Activated CD8-positive, alpha-beta memory T cell treated with anti-CD3 and anti-CD28 coated beads for 4 hours (primary cell): ENCODE measurements around the gene MXD3.
"Not testable (repeated sequence)": the region's sequence is repeated elsewhere in the genome, so short reads cannot be mapped to it uniquely, and the experiment has no call there.

ENCODE experiments used
- DNase-seq, 2 donors: peaks; one replicate each; pipeline ENCODE4 v3.0.0-alpha.2; 2020; ENCODE audit warnings: low read depth in 2 of 2

Gene MXD3

GRCh38 chr5:177311723-177312648, at the start of gene MXD3:
Gene MXD3 (minus strand): TSS chr5:177311898. CDS start chr5:177311830, 68 bp downstream.
- DNase-seq, result peak; percentile 89 to 91

DNA sequence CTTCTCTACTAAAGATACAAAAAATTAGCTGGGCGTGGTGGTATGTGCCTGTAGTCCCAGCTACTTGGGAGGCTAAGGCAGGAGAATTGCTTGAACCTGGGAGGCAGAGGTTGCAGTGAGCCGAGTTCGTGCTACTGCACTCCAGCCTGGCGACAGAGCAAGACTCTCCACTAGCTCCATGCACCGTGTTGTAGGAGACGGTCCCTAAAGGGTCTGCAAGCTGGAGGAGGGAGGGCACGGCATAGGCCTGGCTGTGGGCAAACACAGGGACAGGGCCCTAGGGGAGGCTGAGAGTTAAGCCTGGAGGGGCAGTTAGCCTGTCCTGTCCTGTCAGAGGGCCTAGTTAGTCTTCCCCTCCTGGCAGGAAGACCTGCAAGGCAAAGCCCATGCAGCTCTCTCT, 49.0 kb upstream of the MXD3 start:
- not testable (repeated sequence) for DNase-seq

DNA sequence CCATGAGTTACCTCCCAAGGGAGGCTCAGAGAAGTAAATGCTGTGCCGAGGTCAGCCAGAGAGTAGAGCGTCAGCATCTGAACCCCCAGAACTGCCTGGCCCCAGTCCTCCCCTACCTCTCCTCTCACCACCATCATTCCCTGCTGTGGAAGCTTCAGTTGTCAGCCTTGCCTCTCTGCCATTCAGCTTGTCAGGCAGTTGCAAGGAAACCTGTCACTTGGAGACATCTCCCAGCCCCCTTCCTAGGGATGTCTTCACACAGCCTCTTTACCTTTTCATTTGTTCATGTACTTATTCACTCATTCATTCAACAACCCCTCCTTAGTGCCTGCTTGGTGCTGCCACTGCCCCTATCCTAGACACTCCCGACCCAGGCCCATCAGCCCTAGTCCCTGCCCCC, 48.2 kb upstream of the MXD3 start:
- DNase-seq, result no peak

DNA sequence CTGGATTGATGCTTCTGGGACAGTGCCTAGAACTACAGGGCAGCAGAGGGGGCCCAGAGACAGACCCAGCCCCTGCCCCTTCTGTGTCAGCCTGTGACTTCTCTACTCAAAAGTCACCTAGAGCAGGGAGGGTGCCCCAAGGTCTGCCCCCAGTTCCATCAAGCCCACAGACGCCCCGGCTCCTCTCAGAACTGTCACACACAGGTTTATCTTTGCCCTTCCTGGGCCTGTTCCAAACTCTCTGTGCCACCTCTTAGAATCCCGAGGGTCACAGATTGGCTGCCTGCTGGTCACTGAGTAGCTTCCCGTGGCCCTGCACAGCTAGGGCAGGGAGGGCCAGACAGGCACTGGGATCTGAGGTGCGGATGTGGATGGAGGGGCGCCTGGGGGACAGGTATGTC, 47.8 kb upstream of the MXD3 start:
- no peak for DNase-seq

DNA sequence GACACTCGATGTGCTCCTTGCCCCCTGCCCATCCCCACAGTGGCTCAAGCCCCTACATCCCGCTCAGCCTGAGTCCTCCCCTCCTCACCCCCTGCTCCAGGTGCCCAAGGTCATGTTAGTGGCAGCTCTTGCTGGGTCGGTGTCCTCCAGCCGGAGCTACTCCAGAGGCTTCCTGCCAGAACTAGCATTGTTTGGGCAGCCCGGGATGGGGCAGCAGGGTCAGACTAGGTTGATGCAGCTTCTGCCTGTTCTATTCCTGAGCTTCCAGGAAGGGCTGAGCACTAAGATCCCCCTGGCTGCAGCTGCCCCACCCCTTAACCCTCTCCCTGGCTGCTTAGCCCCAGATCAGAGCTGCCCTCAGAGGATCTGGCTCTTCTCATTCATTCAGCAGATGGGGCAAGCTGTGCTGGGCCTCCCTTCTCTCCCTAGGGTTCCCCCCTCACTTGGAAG, 46.7 kb upstream of the MXD3 start:
- DNase-seq, result no peak

DNA sequence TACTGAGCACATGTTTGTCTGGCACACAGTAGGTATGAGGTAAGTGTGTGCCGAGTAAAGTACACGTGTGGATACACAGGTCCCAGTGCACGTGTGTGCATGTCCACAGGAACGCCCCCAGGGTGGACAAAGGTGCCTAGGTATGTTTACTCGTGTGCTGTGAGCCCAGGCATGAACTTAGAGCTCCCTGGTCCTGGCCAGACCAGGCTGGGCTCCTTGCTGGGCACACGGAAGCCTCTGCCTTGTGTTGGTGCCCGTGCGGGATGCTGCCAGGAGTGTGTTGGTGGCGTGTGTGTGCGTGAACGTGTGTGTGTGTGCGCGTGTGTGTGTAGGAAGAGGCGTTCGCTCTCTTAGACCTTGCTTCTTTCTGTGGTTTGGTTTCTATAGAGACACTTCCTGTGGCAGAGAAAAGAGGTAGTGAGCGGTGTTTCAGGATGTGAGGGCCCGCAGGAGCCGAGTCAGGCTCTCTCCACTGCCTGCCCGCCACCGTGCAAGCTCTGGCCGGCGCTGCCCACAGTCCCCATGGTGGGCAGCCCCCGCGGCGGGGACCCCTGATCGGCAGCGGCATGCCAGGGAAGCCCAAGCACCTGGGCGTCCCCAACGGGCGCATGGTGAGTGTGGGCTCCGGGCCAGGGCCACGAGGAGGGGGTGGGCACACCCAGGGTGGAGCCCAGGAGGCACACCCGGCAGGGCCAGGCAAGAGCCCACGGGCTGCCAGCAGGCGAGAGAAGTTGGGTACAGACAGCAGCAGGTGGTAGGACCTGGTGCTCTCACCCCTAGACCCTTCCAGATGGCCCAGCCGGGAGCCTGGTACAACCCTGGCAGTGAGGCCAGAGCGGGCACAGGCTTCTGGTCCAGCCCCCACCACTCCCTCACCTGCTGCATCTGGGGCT, 46.0 kb upstream of the MXD3 start, which contains the start of gene RGS14:
Gene RGS14, plus strand, starts transcription at position 466 of the 893 bp plus-strand sequence. Its CDS starts 101 bp downstream, at position 567.
- peak; percentile 41 to 44 for DNase-seq

- DNase-seq, result no peak
These were observed 45.4 kb upstream of the MXD3 start for GRCh38 chr5:177357146-177357458.

DNA sequence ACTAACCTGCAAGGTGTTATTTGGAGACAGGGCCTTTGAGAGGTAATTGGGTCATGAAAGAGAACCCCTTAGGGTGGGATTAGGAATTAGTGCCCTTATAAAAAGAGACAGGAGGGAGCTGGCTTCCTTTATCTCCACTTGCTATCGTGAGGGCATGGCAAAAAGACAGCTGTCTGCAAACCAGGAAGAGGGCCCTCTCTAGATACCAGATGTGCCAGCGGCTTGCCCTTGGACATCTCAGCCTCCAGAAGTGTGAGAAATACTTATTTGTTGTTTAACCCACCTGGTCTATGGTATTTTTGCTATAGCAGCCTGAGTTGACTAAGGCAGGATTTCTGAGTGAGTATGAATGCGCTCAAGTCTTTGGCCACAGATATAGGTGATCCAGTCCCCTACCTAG, 45.0 kb upstream of the MXD3 start:
- DNase-seq, result no peak

GRCh38 chr5:177355868-177356168, 44.1 kb upstream of the MXD3 start:
- no peak for DNase-seq

DNA sequence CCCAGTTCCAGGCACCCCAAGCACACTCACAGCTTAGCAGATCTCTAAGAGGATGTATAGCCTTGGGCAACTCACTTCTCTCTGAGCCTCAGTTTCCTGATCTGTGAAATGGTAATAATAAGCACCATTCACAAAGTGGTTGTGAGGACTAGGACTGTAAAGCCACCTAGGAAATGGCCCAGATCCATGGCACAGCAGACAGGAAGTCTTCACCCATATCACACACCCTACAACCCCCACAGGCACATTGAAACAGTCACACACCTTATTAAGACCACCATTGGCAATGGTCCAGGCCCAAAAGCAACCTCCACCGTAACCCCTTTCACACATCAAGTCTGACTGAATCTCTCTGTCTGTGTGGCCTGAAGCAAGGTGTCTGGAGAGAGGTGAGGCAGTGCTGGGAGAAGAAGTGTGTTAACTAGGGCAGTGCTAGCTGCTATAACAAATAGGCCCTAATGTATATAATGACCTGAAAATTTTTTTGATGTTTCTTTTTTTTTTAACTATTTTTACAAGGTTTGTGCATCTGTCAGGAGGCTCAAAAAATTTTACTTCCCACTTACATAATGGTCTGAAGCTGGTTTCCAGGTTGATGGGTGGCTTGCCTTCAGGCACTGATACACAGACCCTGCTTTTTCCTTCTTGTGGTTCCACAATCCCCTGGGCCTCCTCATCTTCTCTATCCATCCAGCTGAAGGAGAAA, 43.6 kb upstream of the MXD3 start:
- no peak for DNase-seq

DNA sequence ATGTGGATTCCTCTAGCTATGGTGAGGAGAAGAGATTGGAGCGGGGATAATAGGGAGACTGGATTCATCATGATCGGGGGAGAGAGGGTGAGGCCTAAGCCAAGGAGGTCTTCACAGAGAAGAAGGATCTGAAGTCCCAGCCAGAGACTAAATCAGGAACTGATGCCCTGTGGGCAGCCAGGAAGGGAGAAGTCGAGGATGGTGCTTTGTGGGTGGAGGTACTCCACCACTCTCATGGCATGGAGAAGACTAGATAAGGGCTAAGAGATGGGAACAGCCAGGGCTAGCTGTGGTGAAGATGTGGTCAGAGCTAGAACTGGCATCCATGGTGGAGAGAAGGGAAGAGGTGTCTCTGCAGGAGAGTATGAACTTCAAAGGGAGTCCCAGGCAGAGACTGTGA, 43.0 kb upstream of the MXD3 start:
- no peak for DNase-seq

GRCh38 chr5:177354256-177354655, 42.6 kb upstream of the MXD3 start:
- no peak for DNase-seq

DNA sequence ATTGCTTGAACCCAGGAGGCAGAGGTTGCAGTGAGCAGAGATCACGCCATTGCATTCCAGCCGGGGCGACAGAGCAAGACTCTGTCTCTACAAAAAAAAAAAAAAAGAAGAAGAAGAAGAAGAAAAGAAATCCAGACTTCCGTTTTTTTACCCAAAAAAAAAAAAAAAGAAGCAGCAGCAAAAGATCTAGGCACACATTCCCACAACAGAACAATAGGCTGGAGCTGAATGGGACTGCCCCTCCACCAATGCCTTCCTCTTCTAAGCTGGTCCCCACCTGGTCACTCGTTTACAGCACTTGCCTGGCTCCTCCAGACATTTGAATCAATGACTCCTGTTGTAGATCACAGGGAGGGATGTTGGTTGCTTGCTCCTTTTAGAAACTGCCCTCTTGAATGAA, 41.4 kb upstream of the MXD3 start:
- no peak for DNase-seq

DNA sequence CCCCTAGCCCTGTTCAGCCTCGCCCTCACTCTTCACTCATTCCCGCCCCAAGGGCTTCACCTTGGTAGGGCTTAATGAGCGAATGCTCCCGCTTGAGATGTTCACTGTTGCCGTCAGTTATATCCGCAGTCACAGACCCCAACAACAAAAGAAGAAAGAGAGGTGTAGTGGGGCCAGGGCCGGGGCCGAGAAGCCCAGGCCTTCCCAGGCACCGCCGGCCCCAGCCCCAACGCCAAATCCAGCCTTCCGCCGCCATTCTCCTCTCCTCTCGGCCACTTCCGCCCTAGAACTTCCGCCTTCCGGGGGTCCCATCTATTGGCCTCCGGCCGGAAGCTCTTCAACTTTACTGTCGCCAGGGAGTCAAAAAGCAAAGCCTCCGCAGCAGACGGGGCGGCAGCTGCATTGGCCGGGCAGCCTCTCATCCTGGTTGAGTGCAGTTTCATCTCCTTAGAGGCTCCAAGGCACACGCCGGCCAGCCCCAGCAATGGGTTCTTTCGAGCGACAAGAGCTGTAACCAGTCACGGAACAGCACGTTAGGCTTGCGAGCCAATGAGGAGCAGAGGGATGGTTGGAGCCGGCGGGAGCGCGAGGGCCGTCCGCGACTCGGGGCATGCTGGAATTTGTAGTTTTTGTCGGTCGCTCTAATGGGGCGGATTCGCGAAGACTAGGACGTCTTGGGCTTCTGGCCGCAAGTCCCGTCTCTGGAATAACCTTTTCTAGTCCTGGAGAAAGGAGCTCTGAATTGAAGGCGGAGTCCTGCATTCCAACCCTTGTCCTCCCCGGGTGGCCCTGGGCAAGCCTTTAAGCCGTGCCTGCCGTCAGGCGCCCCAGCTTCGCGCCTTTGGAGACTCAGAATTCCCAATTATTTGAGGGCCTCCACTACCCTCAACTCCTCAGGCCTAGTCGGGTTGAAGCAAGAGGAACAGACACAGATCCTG, 40.0 kb upstream of the MXD3 start, which contains the start of gene LMAN2:
Gene LMAN2, minus strand, starts transcription at position 277 of the 938 bp plus-strand sequence. Its CDS starts 21 bp downstream, at position 256.
- peak; percentile 80 to 81 for DNase-seq

DNA sequence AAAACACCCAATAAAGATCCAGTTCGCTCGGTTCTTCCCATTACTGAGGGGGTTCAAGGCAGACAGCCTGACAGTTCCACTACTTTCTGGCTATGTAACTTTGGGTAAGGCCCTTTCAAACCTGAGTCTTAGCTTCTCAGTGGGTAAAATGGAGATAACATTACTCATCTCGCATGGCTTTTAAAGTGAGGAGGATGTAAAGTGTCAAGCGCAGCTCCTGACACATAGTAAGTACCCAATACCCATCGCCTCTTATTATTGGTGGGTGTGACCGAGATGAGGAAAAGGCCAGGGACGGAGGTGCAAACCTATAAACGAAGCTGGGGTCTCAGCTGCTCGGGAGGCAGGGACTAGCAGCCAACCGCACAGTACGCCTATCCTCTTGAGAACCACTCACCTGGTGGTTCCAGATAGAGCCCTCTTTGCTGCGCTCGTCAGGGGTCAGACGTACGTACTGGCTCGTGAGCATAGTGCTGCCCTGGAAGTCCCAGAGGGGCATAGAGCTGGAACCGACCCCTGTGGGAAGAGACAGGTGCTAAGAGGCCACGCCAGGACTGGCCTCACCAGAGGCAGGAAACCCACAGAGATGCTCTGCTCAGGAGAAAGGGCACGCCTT, 39.2 kb upstream of the MXD3 start:
- no peak for DNase-seq

DNA sequence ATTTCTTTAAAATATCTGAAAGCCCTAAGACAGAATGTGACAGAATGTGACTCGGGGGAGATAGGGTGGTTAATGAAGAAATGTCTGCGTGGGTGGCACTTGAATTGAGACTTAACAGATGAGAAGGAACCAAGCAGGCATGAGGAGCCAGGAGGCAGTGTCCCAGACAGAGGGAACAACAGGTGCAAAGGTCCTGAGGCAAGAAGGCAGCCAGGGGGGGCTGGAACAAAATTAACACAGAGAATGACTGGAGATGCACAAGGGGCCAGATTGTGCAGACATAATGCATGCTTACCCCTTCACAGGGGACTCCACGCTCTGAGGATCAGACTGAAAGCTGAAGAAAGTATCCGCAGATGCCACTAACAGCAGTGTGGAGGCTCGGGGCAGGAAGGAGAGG, 38.1 kb upstream of the MXD3 start:
- no peak for DNase-seq

DNA sequence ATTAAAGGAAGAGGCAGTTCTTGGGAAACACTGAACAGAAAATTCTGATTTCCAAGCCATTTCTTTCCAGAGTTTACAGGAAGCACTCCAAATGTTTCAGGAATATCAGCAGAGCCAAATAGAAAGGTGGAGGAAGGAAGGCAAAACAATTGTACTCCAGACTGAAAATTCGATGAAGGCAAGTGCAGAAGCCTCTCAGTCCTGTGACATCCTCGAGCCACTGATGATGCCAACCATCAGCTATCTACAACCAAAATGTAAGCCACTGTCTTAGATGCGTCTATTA, 37.6 kb upstream of the MXD3 start:
- DNase-seq, result no peak

DNA sequence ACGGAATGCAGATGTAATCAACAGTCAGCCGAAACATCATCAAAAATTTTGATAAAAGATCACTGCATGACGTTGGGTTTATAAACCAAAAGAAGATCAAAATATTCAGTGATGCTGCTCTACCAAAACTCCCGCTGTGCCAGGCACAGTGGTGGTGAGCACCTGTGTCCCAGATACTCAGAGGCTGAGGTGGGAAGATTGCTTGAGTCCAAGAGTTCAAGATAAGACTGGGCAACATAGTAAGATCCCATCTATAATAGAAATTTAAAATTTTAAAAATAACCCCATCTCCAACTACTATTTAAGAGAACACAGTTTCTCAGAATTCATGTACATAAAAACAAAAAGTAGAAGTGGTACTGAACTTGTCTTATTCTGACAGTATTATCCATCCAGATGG, 36.0 kb upstream of the MXD3 start:
- no peak for DNase-seq

GRCh38 chr5:177346820-177347219, 35.1 kb upstream of the MXD3 start:
- DNase-seq, result no peak

DNA sequence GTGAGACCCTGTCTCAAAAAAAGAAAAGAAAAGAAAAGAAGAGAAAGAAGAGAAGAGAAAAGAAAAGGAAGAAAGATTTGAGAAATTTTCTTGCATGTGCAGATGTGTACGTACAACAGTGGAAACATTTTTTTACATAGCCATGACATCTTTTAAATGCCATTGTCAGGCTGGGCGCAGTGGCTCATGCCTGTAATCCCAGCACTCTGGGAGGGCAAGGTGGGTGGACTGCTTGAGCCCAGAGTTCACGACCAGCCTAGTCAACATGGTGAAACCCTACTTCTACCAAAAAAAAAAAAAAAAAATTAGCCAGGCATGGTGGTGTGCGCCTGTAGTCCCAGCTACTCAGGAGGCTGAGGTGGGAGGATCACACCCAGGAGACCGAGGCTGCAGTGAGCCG, 33.2 kb upstream of the MXD3 start:
- no peak for DNase-seq

- no peak for DNase-seq
These were observed 32.1 kb upstream of the MXD3 start for GRCh38 chr5:177343777-177344176.
